PFSK-1 (cell line): Measurements from ENCODE around the gene INF2.

Experiments used
- POLR2AphosphoS5 ChIP-seq: IDR thresholded peaks from 2 replicates; pipeline ENCODE4 v1.6.1; 2012; ENCODE audit warnings: low read depth, mild to moderate bottlenecking, control low read depth, low read length, moderate library complexity
- REST ChIP-seq, 2 experiments: IDR thresholded peaks; 2 replicates each; pipeline versions ENCODE4 v1.6.1 to v1.8.0; 2011 to 2012; ENCODE audit warnings: low read depth in 2 of 2, low read length in 2 of 2, control low read depth in 1 of 2, inconsistent platforms in 1 of 2, mild to moderate bottlenecking in 1 of 2, moderate library complexity in 1 of 2; ENCODE audit not compliant: insufficient read depth in 1 of 2
- SIN3A ChIP-seq: IDR thresholded peaks from 2 replicates; pipeline ENCODE4 v1.6.1; 2012; ENCODE audit warnings: mild to moderate bottlenecking, low read length, moderate library complexity, borderline replicate concordance; ENCODE audit not compliant: insufficient read depth
- TAF1 ChIP-seq: IDR thresholded peaks from 2 replicates; pipeline ENCODE4 v1.6.1; 2012; ENCODE audit warnings: low read length, control low read depth, borderline replicate concordance; ENCODE audit not compliant: insufficient read depth

- TF ChIP-seq POLR2AphosphoS5 (no peak), REST (IDR thresholded peaks at IDR 0.05; ENCODE audit: insufficient read depth in 1 of 2, low read depth in 2 of 2, low read length in 2 of 2) (no peak), TAF1 (no peak), SIN3A (no peak)
Observed at GRCh38 chr14:104744484-104744883, 55.1 kb downstream of the INF2 start.
